Heart left ventricle (tissue), 13 donors: ENCODE measurements around the gene PPP1R14B.

ENCODE experiments used
- CTCF ChIP-seq, 12 donors: fragments of 200-600 bp; sonication (generic) in 4 of 12; IDR thresholded peaks; one replicate each; pipeline versions ENCODE4 v1.5.0 to v1.8.0; 2018 to 2022; ENCODE audit warnings: antibody characterized with exemption in 12 of 12, mild to moderate bottlenecking in 5 of 12
- POLR2A ChIP-seq, 2 donors: fragments of 450-650 bp; IDR thresholded peaks; one replicate each; pipeline ENCODE4 v1.6.1; 2017; ENCODE audit warnings: antibody characterized with exemption in 2 of 2, mild to moderate bottlenecking in 2 of 2, moderate library complexity in 2 of 2
- donor health status: ischemic (EF 13 %, LVEDD 7.1; RV severe dilation, severe dysfunction).
- donor health status: DM: no; HTN: yes; CAD: no.
- donor health status: DM: no; HTN: no; CAD: no.
- donor health status: ischemic (EF 25% LVEDD 6.9; RV normal size, moderate dysfunction).
- donor health status: ischemic (EF 25% LVEDD 5.7; RV mildly dilated, moderate dysfunction).
- donor health status: ischemic (EF 35%, LVEDD 5.7; RV mildly dilated, moderate dysfunction).
- donor health status: nonischemic (EF 11% LVEDD 7.7; RV severe dilation, severe dysfunction).
- donor health status: DM: yes; HTN: yes; CAD: no.
- donor health status: PGD.
- donor health status: ischemic (EF 29% LVEDD 5.4; RV normal size, mild dysfunction).
- donor health status: nonischemic (EF 23%, LVEDD 6.1; RV moderate dilation, normal function).

DNA sequence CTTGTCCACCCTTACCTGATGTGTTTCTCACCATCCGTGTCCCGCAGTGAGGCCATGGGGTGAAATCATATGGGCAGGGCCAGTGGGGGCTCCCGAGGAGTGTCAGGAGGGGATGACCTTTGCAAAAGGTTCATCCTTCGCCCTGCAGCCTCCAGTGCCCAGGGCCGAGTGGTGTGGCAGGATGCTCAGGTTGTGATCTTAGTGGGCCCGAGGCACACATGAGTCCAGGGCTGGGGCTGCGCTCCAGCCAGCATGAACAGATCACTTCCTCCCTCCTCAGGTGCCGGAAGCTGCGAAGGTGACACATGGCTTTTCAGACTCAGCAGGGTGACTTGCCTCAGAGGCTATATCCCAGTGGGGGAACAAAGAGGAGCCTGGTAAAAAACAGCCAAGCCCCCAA lies 8.7 kb downstream of the PPP1R14B start:
- TF ChIP-seq POLR2A (IDR thresholded peaks at IDR 0.05): no peak
- TF ChIP-seq CTCF (IDR thresholded peaks at IDR 0.05): no peak
